Neural progenitor cell (in vitro differentiated cells): ENCODE measurements around the gene ITPRID1.

ENCODE experiments used
- EZH2 ChIP-seq: fragments of 200-600 bp; sonication (generic); IDR thresholded peaks from 2 replicates; pipeline ENCODE4 v1.6.1; 2017; ENCODE audit warnings: antibody characterized with exemption, mild to moderate bottlenecking, moderate library complexity
- EZH2phosphoT487 ChIP-seq: fragments of 200-600 bp; sonication (generic); IDR thresholded peaks from 2 replicates; pipeline ENCODE4 v1.6.1; 2017; ENCODE audit warnings: antibody characterized with exemption
- TF ChIP-seq, protein P1 (sequence below): fragments of 200-600 bp; sonication (generic); IDR thresholded peaks from 2 replicates; pipeline ENCODE4 v1.5.1; 2017; ENCODE audit warnings: antibody characterized with exemption, mild to moderate bottlenecking

DNA sequence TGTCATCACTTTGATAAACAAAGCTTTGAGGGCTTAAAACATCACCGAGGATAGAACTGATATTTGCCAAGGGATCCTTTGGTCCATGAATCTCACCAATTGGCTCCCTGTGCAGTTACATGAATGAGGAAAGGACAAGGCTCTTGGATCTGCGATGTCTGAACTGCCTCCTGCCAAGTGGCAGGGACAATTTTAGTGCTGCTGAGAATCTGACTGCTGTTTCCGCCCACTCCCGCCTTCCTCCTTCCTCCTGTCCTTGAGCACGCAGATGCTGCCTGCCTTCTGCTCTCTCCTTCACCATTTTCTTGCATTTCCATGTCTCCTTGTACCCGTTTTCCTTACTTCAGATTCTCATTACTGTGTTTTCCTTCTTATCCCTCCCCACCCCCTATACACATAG, 26.8 kb upstream of the ITPRID1 start:
- TF ChIP-seq, protein P1, sequence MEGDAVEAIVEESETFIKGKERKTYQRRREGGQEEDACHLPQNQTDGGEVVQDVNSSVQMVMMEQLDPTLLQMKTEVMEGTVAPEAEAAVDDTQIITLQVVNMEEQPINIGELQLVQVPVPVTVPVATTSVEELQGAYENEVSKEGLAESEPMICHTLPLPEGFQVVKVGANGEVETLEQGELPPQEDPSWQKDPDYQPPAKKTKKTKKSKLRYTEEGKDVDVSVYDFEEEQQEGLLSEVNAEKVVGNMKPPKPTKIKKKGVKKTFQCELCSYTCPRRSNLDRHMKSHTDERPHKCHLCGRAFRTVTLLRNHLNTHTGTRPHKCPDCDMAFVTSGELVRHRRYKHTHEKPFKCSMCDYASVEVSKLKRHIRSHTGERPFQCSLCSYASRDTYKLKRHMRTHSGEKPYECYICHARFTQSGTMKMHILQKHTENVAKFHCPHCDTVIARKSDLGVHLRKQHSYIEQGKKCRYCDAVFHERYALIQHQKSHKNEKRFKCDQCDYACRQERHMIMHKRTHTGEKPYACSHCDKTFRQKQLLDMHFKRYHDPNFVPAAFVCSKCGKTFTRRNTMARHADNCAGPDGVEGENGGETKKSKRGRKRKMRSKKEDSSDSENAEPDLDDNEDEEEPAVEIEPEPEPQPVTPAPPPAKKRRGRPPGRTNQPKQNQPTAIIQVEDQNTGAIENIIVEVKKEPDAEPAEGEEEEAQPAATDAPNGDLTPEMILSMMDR: no peak
- TF ChIP-seq EZH2 (no peak), EZH2phosphoT487 (no peak)
